PC-9 (cell line): ENCODE results near the gene TERC. TPM values are rescaled to one million over a fixed set of nuclear protein-coding genes. Genes with fewer than 3 reads are reported as not detected.

Experiments
- BruUV-seq: library from RNA; stranded (reverse); fragments of 400-500 nt; replicated peaks from 2 replicates; lab custom pipeline; 2021; lab: Mats Ljungman, UMichigan
- CTCF ChIA-PET: fragments of 300-600 bp; sonication (Branson Sonifier 250); formaldehyde crosslinking; loops from one replicate; lab custom pipeline; 2022; ENCODE audit warnings: antibody characterized with exemption; lab: Charles Lee
- POLR2A ChIA-PET: fragments of 300-600 bp; sonication (Branson Sonifier 250); formaldehyde crosslinking; loops from one replicate; lab custom pipeline; 2022; ENCODE audit warnings: antibody characterized with exemption; ENCODE audit not compliant: unreplicated experiment; lab: Charles Lee
- DNase-seq, 2 experiments: peaks; one replicate each; pipeline versions ENCODE4 v3.0.0 to v3.0.0-alpha.2; 2015 to 2022; ENCODE audit warnings: mixed read lengths in 1 of 2
- H2AFZ ChIP-seq: fragments of 200-600 bp; sonication (generic); 2 replicates; pipeline ENCODE4 v1.8.1; 2017; ENCODE audit warnings: antibody characterized with exemption
- H3F3A ChIP-seq: fragments of 200-600 bp; sonication (generic); 2 replicates; pipeline ENCODE4 v1.8.1; 2017; ENCODE audit warnings: antibody characterized with exemption, mild to moderate bottlenecking, low read depth; ENCODE audit not compliant: insufficient read depth
- H3K27ac ChIP-seq: fragments of 200-600 bp; sonication (generic); 2 replicates; pipeline ENCODE4 v1.6.1; 2016; ENCODE audit warnings: mixed run types
- H3K27me3 ChIP-seq: fragments of 200-600 bp; sonication (generic); 2 replicates; pipeline ENCODE4 v1.6.1; 2016; ENCODE audit warnings: low read depth, mixed run types; ENCODE audit not compliant: insufficient read depth
- H3K36me3 ChIP-seq: fragments of 200-600 bp; sonication (generic); 2 replicates; pipeline ENCODE4 v1.6.1; 2016; ENCODE audit warnings: low read depth, mixed run types
- H3K4me1 ChIP-seq: fragments of 200-600 bp; sonication (generic); replicated peaks from 2 replicates; pipeline ENCODE4 v1.6.1; 2016; ENCODE audit warnings: mixed run types; ENCODE audit not compliant: insufficient read depth
- H3K4me2 ChIP-seq: fragments of 200-600 bp; sonication (generic); 2 replicates; pipeline ENCODE4 v1.6.1; 2017; ENCODE audit warnings: mixed run types
- H3K4me3 ChIP-seq: fragments of 200-600 bp; sonication (generic); 2 replicates; pipeline ENCODE4 v1.6.1; 2016; ENCODE audit warnings: mixed run types
- H3K79me2 ChIP-seq: fragments of 200-600 bp; sonication (generic); 2 replicates; pipeline ENCODE4 v1.6.1; 2017; ENCODE audit warnings: low read depth, mixed run types
- H3K9me2 ChIP-seq: fragments of 200-600 bp; sonication (generic); 2 replicates; pipeline ENCODE4 v1.8.1; 2017; ENCODE audit warnings: mild to moderate bottlenecking; ENCODE audit not compliant: insufficient read depth
- H3K9me3 ChIP-seq: fragments of 200-600 bp; sonication (generic); 2 replicates; pipeline ENCODE4 v1.8.1; 2016; ENCODE audit warnings: low read depth; ENCODE audit not compliant: insufficient read depth
- H4K20me1 ChIP-seq: fragments of 200-600 bp; sonication (generic); 2 replicates; pipeline ENCODE4 v1.8.1; 2017; ENCODE audit not compliant: insufficient read depth
- CTCF ChIP-seq: fragments of 200-600 bp; sonication (generic); conservative IDR thresholded peaks from 2 replicates; pipeline ENCODE4 v1.6.1; 2017; ENCODE audit warnings: mixed run types, antibody characterized with exemption, mild to moderate bottlenecking, moderate library complexity
- EZH2 ChIP-seq: fragments of 200-600 bp; sonication (generic); IDR thresholded peaks from 2 replicates; pipeline ENCODE4 v1.8.0; 2017; ENCODE audit warnings: antibody characterized with exemption, low read depth
- intact Hi-C: fragments of 100-400 bp; cut with micrococcal nuclease; formaldehyde crosslinking; loops from one replicate; pipeline ENCODE4 v1.10.0; 2022; ENCODE audit not compliant: unreplicated experiment
- total RNA-seq: library from RNA; stranded (reverse); gene quantifications from 2 replicates; pipeline ENCODE4 v1.2.3, GENCODE V29; 2021

The TERC gene
- total RNA-seq, 1 experiment from 2014 or later, result 22.7 TPM

- H3K36me3 ChIP-seq, result peaks cover 56% of the 10 kb centered on the region
- ChIA-PET CTCF (no interaction called here), POLR2A (no interaction called here)
- intact Hi-C loops, result no loop called here
- 0 out of 2 replicates have a peak, but pooled peaks cover 3% of the 10 kb centered on the region for H4K20me1 ChIP-seq
- H3K9me2 ChIP-seq, result no peaks in the 10 kb centered on the region
- no TSS peak for BruUV-seq
- no peak overlapping the region for H2AFZ ChIP-seq
- no peak for TF ChIP-seq EZH2
- no peak for TF ChIP-seq CTCF
- H3K9me3 ChIP-seq, result no peaks in the 10 kb centered on the region
- no peak overlapping the region for H3K27ac ChIP-seq
- peaks cover 5% of the 10 kb centered on the region; the same call in 1 of the 2 replicates for H3F3A ChIP-seq
- no peaks in the 10 kb centered on the region for H3K79me2 ChIP-seq
- H3K4me1 ChIP-seq, result no peaks in the 10 kb centered on the region
- no peak for DNase-seq
- no peak overlapping the region for H3K4me2 ChIP-seq
- H3K27me3 ChIP-seq, result no peaks in the 10 kb centered on the region
- H3K4me3 ChIP-seq, result no peak overlapping the region
Observed at GRCh38 chr3:169787791-169788190, 22.9 kb upstream of the TERC start.

- Histone ChIP-seq H4K20me1 (0 out of 2 replicates have a peak, but pooled peaks cover 3% of the 10 kb centered on the region), H3K9me3 (no peaks in the 10 kb centered on the region), H3K36me3 (peaks cover 62% of the 10 kb centered on the region), H3K27me3 (no peaks in the 10 kb centered on the region), H3F3A (peaks cover 10% of the 10 kb centered on the region; the same call in 1 of the 2 replicates), H3K4me3 (no peak overlapping the region), H3K4me2 (no peak overlapping the region), H3K4me1 (no peaks in the 10 kb centered on the region), H3K27ac (no peak overlapping the region), H2AFZ (no peak overlapping the region), H3K9me2 (no peaks in the 10 kb centered on the region), H3K79me2 (no peaks in the 10 kb centered on the region)
- intact Hi-C loops, result no loop called here
- no TSS peak for BruUV-seq
- ChIA-PET POLR2A (no interaction called here), CTCF (no interaction called here)
- DNase-seq, result no peak
- TF ChIP-seq CTCF (no peak), EZH2 (no peak)
Observed at GRCh38 chr3:169787120-169787519, 22.3 kb upstream of the TERC start.

GRCh38 chr3:169781209-169781855 lies 16.5 kb upstream of the TERC start:
- no peak overlapping the region for H3K4me3 ChIP-seq
- POLR2A ChIA-PET, result interaction anchor here (0.6 kb wide), 1 partner anchor 409 kb away, joined by 3 read pairs; no protein-coding TSS in a partner anchor

More at GRCh38 chr3:169781209-169781855, 16.5 kb upstream of the TERC start:
- peaks cover 10% of the 10 kb centered on the region; the same call in 1 of the 2 replicates for H4K20me1 ChIP-seq
- H3K9me3 ChIP-seq, result no peaks in the 10 kb centered on the region
- no peak overlapping the region for H2AFZ ChIP-seq
- no peak overlapping the region for H3K27ac ChIP-seq
- no peaks in the 10 kb centered on the region for H3K27me3 ChIP-seq
- intact Hi-C loops, result no loop called here
- H3K9me2 ChIP-seq, result no peaks in the 10 kb centered on the region
- DNase-seq, result no peak
- peaks cover 15% of the 10 kb centered on the region; the same call in 1 of the 2 replicates for H3F3A ChIP-seq
- H3K4me2 ChIP-seq, result no peak overlapping the region
- no TSS peak for BruUV-seq
- H3K36me3 ChIP-seq, result peaks cover 84% of the 10 kb centered on the region
- CTCF ChIA-PET, result no interaction called here
- H3K79me2 ChIP-seq, result peaks cover under 1% of the 10 kb centered on the region; the same call in 1 of the 2 replicates
- TF ChIP-seq EZH2 (no peak), CTCF (no peak)
- no peaks in the 10 kb centered on the region for H3K4me1 ChIP-seq
